GM18520 (cell line): ENCODE measurements around the gene PIGP.
"Not testable (repeated sequence)": the region's sequence is repeated elsewhere in the genome, so short reads cannot be mapped to it uniquely, and the experiment has no call there.

Experiments
- ATAC-seq: cut with Tn5 transposase; IDR thresholded peaks from one replicate; pipeline ENCODE4 v1.9.1; 2021; ENCODE audit not compliant: unreplicated experiment

PIGP gene

GRCh38 chr21:37072988-37073416, at the start of gene PIGP, which contains the start of gene TTC3:
Gene PIGP (minus strand): TSS chr21:37073071. CDS start chr21:37072515, 556 bp downstream.
Gene TTC3 (plus strand): TSS chr21:37073254. CDS start chr21:37087258, 14,004 bp downstream.
- peak; percentile 66 for ATAC-seq

DNA sequence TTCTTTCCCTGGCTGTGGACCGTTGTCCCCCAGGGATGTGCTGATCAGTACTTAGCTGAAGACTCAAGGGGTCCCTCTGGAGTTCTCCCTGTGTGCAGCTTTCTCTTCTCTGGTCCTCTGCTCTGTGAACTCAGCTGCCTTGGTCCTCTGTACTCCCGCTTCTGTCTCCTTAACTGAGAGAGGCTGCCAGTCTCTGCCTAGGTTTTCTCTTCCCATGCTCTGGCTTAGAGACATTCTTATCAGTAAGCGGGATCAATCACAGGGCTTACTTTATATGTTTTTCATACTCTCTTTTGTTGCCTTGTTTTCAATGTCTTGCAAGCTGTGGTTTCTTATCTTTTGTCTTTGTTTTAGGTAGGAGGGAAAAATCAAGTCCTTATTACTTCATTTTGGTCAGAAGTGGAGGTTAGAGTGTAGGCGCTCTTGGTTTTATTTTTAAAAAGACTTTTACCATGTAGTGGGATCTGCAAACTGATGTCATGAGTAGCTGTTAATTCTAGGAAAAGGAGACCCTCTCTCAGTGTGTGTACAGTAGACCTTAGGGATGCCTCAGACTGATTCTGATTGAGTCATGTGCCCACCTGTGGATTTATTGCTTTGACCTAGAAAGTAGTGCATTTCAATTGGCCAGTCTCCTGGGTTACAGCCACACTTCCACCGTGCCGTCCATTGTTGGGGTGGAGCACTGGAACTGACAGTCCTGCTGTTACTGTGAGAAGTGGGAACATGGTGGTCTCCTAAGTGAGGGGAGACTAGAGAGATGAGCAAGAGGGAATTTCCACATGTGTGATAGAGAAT, 46.7 kb upstream of the PIGP start:
- no peak for ATAC-seq

- no peak for ATAC-seq
Measured at GRCh38 chr21:37118187-37118826, 45.4 kb upstream of the PIGP start.

GRCh38 chr21:37117204-37117603, 44.3 kb upstream of the PIGP start:
- no peak for ATAC-seq

GRCh38 chr21:37116459-37116858, 43.6 kb upstream of the PIGP start:
- ATAC-seq, result not testable (repeated sequence)

- ATAC-seq, result not testable (repeated sequence)
Measured at GRCh38 chr21:37114301-37114700, 41.4 kb upstream of the PIGP start.

- not testable (repeated sequence) for ATAC-seq
Measured at GRCh38 chr21:37111029-37111428, 38.2 kb upstream of the PIGP start.

DNA sequence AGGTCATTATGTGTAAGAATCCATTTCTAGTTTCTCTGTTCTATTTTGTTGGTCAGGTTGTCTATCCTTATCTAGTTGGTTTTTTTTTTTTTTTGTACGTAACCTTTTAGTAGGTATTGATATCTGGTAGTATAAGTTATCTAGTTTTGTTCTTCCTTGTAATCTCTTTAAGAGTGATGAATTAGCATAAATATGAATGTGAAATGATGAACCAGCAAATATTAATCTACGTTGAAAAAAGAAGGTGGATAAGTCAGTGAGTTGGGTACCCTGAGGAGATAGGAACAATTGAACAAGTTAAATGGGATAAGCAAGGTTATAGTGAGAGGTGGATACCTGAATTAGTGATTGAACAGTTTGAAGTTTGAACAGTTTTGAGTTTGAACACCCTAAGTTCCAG, 34.1 kb upstream of the PIGP start:
- no peak for ATAC-seq

DNA sequence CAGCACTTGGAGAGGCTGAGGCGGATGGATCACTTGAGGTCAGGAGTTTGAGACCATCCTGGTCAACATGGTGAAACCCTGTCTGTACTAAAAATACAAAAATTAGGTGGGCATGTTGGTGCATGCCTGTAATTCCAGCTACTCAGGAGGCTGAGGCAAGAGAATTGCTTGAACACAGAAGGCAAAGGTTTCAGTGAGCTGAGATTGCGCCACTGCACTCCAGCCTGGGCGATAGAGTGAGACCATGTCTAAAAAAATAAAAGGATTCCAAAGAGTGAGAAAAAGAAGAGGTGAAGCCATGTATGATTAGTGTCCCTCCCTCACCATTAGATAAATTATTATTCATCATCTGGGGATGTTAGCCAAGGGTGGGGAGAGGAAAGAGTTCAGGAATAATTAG, 29.9 kb upstream of the PIGP start:
- ATAC-seq, result not testable (repeated sequence)

DNA sequence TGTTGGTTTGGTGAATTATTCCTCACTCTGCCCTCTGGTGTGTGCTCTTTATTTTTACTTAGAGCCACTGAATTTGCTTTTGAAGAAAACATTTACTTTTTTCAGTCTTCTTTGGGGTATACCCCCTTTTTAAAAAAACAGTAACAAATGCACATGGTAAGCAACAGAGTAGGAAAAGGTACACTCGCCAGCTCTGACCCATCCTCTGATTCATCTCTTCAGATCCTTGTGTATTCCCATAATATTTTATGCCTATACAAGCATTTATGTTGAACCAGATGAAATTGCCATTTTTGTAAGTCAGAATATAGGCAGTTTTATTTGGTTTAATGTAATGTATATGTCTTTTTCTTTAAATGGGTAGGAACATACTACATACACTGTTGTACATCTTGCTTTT, 28.5 kb upstream of the PIGP start:
- no peak for ATAC-seq

DNA sequence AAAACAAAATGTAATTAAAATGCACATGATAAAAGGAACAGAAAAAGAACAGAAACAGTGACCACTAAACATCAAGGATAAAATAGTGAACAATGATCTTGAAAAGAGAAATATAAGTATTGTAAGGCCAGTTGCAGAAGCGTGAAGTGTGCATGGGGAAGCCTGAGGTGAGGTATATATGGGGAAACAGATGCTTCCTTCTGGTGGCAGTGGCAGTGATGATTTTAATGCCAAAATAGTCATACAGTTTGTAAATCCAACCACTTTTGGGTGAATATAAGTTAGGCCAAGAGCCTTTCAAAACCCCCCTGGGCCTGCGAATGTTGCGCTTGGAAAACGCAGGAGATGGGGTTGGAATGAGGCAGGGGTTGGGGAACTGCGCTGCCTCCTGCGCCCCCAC, 27.4 kb upstream of the PIGP start:
- ATAC-seq, result no peak

DNA sequence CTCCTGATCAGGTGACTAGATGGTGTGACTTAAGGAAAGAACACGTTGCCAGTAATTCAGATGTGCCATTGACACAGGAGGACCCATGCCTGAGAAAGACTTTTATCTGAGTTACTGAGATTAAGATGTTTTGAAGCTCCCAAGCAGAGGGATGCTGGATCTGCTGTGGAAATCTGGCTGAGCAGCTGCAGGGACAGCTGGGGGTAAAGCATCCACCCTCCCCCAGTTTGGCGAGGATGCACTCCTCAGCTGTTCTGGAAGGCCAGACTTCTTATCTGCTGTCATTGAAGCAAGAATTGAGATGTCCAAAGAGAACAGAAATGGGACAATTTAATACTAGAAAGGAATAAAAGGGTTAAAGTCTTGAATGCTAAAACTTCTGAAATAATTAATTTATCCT, 25.9 kb upstream of the PIGP start:
- no peak for ATAC-seq

DNA sequence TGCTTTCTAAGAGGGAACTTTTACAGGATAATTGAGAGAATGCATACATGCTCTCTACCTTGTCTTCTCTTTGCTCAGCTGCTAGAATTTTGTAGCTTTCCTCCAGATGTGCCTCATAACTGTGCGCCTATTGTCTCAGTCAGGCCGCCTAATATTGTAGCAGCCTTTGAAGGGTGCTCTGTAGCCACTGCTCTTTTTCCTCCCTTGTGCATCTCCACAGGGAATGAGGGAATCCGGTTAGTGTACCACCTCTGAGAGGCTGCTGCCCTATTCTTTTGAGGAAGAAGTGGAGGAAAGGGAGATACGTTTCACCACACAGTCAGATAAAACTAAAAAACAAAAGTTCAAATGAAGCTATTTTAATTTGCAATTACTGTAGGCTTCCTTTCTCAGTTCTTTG, 22.9 kb upstream of the PIGP start:
- no peak for ATAC-seq

DNA sequence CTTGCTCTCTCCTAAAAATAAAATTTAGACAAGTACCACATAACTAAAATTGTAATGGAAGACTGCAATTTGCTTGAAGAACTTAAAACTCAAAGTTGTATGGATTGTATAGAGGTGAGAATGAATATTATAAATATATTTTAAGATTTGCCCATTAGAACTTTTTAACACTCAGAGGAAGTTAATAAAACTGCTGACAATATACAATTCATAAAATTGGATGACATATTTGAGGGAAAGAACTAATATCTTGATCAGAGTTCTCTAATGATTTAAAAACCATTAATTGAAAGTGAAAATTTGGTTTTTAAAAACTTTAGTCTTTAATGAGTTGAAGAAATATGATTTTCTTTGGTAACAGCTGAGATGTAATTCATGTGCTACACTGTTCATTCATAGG, 21.1 kb upstream of the PIGP start:
- no peak for ATAC-seq

DNA sequence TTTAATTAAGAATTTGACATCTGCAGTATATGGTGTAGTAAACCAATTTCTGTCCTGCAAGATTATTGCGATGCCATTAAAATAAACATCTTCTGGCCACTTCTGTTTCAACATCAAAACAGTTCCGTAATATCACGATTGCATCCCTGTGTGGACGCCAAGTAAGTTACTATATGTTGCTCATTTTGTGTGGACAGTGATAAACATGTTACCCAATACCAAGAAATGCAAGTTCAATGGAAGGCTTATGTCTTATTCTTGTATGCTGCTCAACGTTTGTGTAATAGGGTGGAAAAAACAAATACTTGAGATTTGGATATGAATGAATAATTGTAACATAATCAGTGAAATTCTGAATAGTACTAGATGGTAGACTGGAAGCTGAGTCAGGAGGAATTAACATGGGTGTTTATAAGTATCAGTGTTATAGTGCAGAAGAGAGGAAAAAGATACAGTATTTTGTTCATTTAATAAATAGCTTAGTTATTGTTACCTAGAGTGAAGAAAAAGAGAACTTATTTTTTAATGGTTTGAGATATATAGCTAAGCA, 15.4 kb upstream of the PIGP start:
- no peak for ATAC-seq

DNA sequence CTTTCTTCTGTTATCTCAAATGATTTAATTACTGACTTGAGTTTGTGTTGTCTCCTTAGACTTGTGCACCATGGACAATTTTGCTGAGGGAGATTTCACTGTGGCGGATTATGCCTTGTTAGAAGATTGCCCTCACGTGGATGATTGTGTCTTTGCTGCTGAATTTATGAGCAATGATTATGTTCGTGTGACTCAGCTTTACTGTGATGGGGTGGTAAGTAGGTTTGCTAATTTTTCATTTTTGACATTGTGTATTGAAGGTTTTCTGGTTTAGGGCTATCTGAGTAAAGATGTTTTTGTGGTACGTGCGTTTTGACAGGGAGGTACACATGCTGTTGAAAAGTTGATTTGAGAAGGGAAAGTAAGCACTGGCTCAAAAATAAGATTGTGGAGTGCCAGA, 14.3 kb upstream of the PIGP start:
- ATAC-seq, result no peak

- no peak for ATAC-seq
Measured at GRCh38 chr21:37085726-37086125, 12.9 kb upstream of the PIGP start.

GRCh38 chr21:37082856-37083528, 10.1 kb upstream of the PIGP start:
- no peak for ATAC-seq

DNA sequence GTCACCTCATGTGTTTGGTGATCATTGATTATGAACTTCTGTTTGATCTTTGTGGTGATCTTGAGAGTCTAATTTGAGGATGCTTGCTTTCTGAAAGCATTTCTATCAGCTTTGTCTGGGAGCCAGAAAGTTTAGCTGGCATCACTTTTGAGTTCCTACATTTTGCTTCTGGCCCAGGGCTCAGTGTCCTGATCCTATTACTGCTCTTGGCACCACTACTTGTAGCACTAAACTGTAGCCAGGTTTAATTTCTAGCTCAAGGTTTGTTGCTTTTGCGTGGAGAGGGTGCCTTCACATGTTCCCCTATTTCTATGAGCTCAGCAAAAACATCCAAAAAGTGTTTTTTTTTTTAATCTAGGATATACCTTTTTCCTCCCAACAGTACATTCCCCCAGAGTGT, 9.5 kb upstream of the PIGP start:
- ATAC-seq, result no peak

DNA sequence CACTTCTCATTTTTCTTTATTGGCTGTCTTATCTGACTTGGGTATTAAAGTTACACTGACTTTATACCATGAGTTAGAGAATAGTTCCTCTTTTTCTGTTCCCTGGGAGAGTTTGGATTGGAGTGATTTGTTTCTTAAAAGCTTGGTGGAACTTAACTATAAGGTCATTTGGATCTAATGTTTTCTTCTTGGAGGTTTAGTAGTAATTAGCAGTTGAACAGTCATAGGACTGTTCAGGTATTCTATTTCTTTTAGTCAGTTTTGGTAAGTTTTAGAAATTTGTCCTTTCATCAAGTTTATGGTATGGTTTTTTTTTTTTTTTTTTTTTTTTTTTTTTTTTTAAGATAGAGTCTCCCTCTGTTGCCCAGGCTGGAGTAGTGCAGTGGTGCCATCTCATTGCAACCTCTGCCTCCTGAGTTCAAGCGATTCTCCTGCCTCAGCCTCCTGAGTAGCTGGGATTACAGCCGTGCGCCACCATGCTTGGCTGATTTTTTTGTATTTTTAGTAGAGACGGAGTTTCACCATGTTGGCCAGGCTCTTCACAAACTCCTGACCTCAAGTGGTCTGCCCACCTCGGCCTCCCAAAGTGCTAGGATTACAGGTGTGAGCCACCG, 6.4 kb upstream of the PIGP start:
- no peak for ATAC-seq

GRCh38 chr21:37077403-37077802, 4.5 kb upstream of the PIGP start:
- ATAC-seq, result no peak
